ENCODE data around the gene LARGE2. TPM values are rescaled to one million over a fixed set of nuclear protein-coding genes. Genes with fewer than 3 reads are reported as not detected.
"Not testable (repeated sequence)": the region's sequence is repeated elsewhere in the genome, so short reads cannot be mapped to it uniquely, and the experiment has no call there.

Gene LARGE2
- total RNA-seq, 4 donors from 2014 or later = 0.17 TPM; not detected in 3

DNA sequence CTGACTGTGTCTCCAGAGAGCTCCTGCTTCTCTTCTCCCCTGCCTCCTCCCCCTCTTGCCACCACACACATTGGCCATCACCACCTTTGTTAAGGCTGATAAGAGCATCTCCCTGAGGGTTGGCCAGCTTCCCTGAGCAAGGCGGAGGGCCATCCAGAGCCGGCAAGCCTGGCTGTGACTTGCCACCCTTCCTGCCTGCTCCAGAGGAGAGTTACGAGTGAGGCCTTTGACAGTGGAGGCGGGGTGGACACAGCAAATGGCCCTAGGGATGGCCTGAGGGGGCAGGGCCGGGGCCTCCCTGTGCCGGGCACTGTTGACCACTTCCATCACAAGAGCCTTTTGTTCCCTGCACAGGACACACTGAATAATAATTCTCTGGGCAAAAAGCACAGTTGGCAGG, 20.8 kb upstream of the LARGE2 start:
- no peak overlapping the region for H3K4me3 ChIP-seq

DNA sequence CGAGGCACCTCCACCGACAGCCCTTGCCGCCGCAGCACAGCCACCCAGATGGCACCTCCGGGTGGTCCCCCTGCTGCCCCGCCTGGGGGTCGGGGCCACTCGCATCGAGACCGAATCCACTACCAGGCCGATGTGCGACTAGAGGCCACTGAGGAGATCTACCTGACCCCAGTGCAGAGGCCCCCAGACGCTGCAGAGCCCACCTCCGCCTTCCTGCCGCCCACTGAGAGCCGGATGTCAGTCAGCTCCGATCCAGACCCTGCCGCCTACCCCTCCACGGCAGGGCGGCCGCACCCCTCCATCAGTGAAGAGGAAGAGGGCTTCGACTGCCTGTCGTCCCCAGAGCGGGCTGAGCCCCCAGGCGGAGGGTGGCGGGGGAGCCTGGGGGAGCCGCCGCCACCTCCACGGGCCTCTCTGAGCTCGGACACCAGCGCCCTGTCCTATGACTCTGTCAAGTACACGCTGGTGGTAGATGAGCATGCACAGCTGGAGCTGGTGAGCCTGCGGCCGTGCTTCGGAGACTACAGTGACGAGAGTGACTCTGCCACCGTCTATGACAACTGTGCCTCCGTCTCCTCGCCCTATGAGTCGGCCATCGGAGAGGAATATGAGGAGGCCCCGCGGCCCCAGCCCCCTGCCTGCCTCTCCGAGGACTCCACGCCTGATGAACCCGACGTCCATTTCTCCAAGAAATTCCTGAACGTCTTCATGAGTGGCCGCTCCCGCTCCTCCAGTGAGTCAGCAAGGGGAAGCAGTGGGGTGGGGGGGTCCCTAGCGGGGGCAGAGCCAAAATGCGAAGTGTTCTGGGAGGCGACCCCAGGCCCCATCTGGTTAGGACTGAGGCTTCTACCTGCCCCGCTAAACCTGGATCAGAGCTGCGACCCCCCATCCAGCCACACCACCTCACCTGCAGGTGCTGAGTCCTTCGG, 19.7 kb upstream of the LARGE2 start:
- no peak overlapping the region for H3K27ac ChIP-seq (replicated peaks in 1 of 4)
- no peaks in the 10 kb centered on the region for H3K9me3 ChIP-seq
- H3K36me3 ChIP-seq = peaks cover 0 to 41% (median 30%) of the 10 kb centered on the region in 4 donors
- WGBS = 92% methylated on average over 24 of the region's 56 CpGs
- H3K4me3 ChIP-seq = no peak overlapping the region
- no peaks in the 10 kb centered on the region for H3K27me3 ChIP-seq
- intact Hi-C loops (cut with DNase I) = no loop called here
- TF ChIP-seq POLR2AphosphoS5 (IDR thresholded peaks at IDR 0.05) = no peak
- TF ChIP-seq, protein P1, sequence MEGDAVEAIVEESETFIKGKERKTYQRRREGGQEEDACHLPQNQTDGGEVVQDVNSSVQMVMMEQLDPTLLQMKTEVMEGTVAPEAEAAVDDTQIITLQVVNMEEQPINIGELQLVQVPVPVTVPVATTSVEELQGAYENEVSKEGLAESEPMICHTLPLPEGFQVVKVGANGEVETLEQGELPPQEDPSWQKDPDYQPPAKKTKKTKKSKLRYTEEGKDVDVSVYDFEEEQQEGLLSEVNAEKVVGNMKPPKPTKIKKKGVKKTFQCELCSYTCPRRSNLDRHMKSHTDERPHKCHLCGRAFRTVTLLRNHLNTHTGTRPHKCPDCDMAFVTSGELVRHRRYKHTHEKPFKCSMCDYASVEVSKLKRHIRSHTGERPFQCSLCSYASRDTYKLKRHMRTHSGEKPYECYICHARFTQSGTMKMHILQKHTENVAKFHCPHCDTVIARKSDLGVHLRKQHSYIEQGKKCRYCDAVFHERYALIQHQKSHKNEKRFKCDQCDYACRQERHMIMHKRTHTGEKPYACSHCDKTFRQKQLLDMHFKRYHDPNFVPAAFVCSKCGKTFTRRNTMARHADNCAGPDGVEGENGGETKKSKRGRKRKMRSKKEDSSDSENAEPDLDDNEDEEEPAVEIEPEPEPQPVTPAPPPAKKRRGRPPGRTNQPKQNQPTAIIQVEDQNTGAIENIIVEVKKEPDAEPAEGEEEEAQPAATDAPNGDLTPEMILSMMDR (IDR thresholded peaks at IDR 0.05) = no peak
- H3K4me1 ChIP-seq = peaks cover 20 to 34% (median 26%) of the 10 kb centered on the region in 4 donors
- DNase-seq (ENCODE audit: extremely low spot score) = no peak

More for the DNA sequence above, 20.8 kb upstream of the LARGE2 start:
- WGBS = 70% methylated on average over 6 of the region's 6 CpGs
- Histone ChIP-seq H3K9me3 (no peaks in the 10 kb centered on the region), H3K27me3 (peaks cover 0 to 3% (median 0%) of the 10 kb centered on the region in 4 donors), H3K27ac (replicated peaks in 1 of 4) (peak overlapping the region in 1 of 4 donors; percentile 79), H3K4me1 (peaks cover 20 to 31% (median 26%) of the 10 kb centered on the region in 4 donors), H3K36me3 (peaks cover 0 to 41% (median 30%) of the 10 kb centered on the region in 4 donors)
- intact Hi-C loops (cut with DNase I) = no loop called here
- no peak for TF ChIP-seq POLR2AphosphoS5 (IDR thresholded peaks at IDR 0.05)
- TF ChIP-seq, protein P1 (IDR thresholded peaks at IDR 0.05) = no peak
- no peak for TF ChIP-seq POLR2A (IDR thresholded peaks at IDR 0.05; ENCODE audit: low read depth)
- no peak for TF ChIP-seq EP300 (IDR thresholded peaks at IDR 0.05)
- no peak for DNase-seq (ENCODE audit: extremely low spot score)

DNA sequence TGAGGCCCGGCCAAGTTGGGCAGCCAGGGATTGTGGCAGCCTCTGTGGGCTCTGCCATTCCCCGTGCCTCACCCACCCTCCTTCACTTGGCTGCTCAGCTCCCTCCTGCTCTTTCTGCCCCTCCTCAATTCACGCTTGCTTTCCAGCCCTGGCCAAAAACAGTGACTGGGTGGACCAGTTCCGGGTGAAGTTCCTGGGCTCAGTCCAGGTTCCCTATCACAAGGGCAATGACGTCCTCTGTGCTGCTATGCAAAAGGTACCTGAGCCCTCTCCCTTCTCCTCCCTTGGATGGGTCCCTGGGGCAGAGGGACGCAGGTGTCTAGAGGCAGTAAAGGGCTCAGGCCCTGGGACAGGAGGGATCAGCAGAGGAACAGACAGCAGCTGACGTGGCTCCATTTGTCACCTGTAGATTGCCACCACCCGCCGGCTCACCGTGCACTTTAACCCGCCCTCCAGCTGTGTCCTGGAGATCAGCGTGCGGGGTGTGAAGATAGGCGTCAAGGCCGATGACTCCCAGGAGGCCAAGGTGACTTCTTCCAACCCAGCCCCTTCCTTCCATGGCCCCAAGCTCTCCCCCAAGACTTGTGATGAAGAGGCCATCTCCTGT, 18.0 kb upstream of the LARGE2 start:
- DNase-seq (ENCODE audit: extremely low spot score) = no peak
- 78% methylated on average over 15 of the region's 15 CpGs for WGBS
- no peaks in the 10 kb centered on the region for H3K27me3 ChIP-seq
- peaks cover 4 to 47% (median 37%) of the 10 kb centered on the region in 4 donors for H3K36me3 ChIP-seq
- no peak for TF ChIP-seq EP300 (IDR thresholded peaks at IDR 0.05)
- TF ChIP-seq, protein P1 (IDR thresholded peaks at IDR 0.05) = no peak
- no peak for TF ChIP-seq POLR2AphosphoS5 (IDR thresholded peaks at IDR 0.05)
- TF ChIP-seq POLR2A (IDR thresholded peaks at IDR 0.05; ENCODE audit: low read depth) = no peak
- H3K9me3 ChIP-seq = no peaks in the 10 kb centered on the region
- H3K27ac ChIP-seq (replicated peaks in 1 of 4) = no peak overlapping the region
- no peak overlapping the region for H3K4me3 ChIP-seq
- H3K4me1 ChIP-seq = peaks cover 13 to 26% (median 21%) of the 10 kb centered on the region in 4 donors
- intact Hi-C loops (cut with DNase I) = no loop called here

DNA sequence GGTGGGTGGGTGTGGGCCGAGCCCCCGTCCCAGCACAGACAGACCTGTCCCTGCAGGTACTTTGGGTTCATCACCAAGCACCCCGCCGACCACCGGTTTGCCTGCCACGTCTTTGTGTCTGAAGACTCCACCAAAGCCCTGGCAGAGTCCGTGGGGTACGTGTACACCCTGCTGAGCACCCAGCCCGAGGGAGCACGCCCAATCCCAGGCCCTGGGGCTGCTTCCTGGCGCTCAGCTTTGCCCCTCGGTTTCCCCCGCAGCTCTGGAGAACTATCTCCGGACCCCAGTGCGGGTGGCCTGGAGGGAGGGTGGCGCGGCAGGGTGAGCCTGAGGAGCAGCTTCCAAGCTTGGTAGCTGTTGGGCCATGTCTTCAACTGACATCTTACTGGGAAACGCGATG, 17.4 kb upstream of the LARGE2 start:
- intact Hi-C loops (cut with DNase I) = no loop called here
- Histone ChIP-seq H3K27me3 (no peaks in the 10 kb centered on the region), H3K9me3 (no peaks in the 10 kb centered on the region), H3K36me3 (peaks cover 11 to 54% (median 44%) of the 10 kb centered on the region in 4 donors), H3K4me3 (no peak overlapping the region), H3K4me1 (peaks cover 9 to 23% (median 16%) of the 10 kb centered on the region in 4 donors), H3K27ac (replicated peaks in 1 of 4) (no peak overlapping the region)
- TF ChIP-seq EP300 (IDR thresholded peaks at IDR 0.05) = no peak
- TF ChIP-seq, protein P1 (IDR thresholded peaks at IDR 0.05) = no peak
- no peak for TF ChIP-seq POLR2A (IDR thresholded peaks at IDR 0.05; ENCODE audit: low read depth)
- TF ChIP-seq POLR2AphosphoS5 (IDR thresholded peaks at IDR 0.05) = no peak
- no peak for DNase-seq (ENCODE audit: extremely low spot score)
- 87% methylated on average over 16 of the region's 19 CpGs for WGBS

DNA sequence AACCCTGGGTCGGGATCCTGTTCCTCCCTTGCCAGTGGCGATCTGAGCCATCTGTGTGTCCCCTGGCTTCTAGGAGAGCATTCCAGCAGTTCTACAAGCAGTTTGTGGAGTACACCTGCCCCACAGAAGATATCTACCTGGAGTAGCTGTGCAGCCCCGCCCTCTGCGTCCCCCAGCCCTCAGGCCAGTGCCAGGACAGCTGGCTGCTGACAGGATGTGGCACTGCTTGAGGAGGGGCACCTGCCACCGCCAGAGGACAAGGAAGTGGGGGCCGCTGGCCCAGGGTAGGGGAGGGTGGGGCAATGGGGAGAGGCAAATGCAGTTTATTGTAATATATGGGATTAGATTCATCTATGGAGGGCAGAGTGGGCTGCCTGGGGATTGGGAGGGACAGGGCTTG, 16.9 kb upstream of the LARGE2 start:
- intact Hi-C loops (cut with DNase I); H3K27ac ChIP-seq (replicated peaks in 1 of 4); H3K4me3 ChIP-seq; H3K9me3 ChIP-seq; DNase-seq (ENCODE audit: extremely low spot score); H3K27me3 ChIP-seq: not testable (repeated sequence)
- Histone ChIP-seq H3K36me3 (peaks cover 16 to 59% (median 49%) of the 10 kb centered on the region in 4 donors), H3K4me1 (peaks cover 6 to 19% (median 12%) of the 10 kb centered on the region in 4 donors)
- 100% methylated on average over 2 of the region's 6 CpGs for WGBS
